ENCODE measurements around the gene INTS15.

The INTS15 gene

GRCh38 chr7:6643915-6644625, 54.2 kb downstream of the INTS15 start:
- DNase-seq (ENCODE audit: low read depth): no peak

GRCh38 chr7:6644728-6645127, 54.9 kb downstream of the INTS15 start:
- no peak for DNase-seq (ENCODE audit: low read depth)

- no peak for DNase-seq (ENCODE audit: low read depth)
Observed at GRCh38 chr7:6646465-6646864, 56.6 kb downstream of the INTS15 start.

- DNase-seq (ENCODE audit: low read depth): no peak
Observed at GRCh38 chr7:6647080-6647479, 57.3 kb downstream of the INTS15 start.

- DNase-seq (ENCODE audit: low read depth): no peak
Observed at GRCh38 chr7:6647541-6647940, 57.7 kb downstream of the INTS15 start.

GRCh38 chr7:6648066-6648814, 58.4 kb downstream of the INTS15 start:
- no peak for DNase-seq (ENCODE audit: low read depth)

- DNase-seq (ENCODE audit: low read depth): no peak
Observed at GRCh38 chr7:6648815-6649104, 58.9 kb downstream of the INTS15 start.

- no peak for DNase-seq (ENCODE audit: low read depth)
Observed at GRCh38 chr7:6649241-6649961, 59.6 kb downstream of the INTS15 start.

GRCh38 chr7:6650086-6650485, 60.3 kb downstream of the INTS15 start:
- no peak for DNase-seq (ENCODE audit: low read depth)

GRCh38 chr7:6650521-6651011, 60.7 kb downstream of the INTS15 start:
- DNase-seq (ENCODE audit: low read depth): no peak

- no peak for DNase-seq (ENCODE audit: low read depth)
Observed at GRCh38 chr7:6651851-6652445, 62.1 kb downstream of the INTS15 start.

GRCh38 chr7:6652446-6653011, 62.7 kb downstream of the INTS15 start:
- no peak for DNase-seq (ENCODE audit: low read depth)

- DNase-seq (ENCODE audit: low read depth): no peak
Observed at GRCh38 chr7:6653071-6654003, 63.5 kb downstream of the INTS15 start.

GRCh38 chr7:6654113-6654841, 64.5 kb downstream of the INTS15 start:
- DNase-seq (ENCODE audit: low read depth): no peak

GRCh38 chr7:6654842-6655610, 65.2 kb downstream of the INTS15 start:
- DNase-seq (ENCODE audit: low read depth): no peak

- no peak for DNase-seq (ENCODE audit: low read depth)
Observed at GRCh38 chr7:6655636-6656385, 66.0 kb downstream of the INTS15 start.

- DNase-seq (ENCODE audit: low read depth): no peak
Observed at GRCh38 chr7:6656413-6656812, 66.6 kb downstream of the INTS15 start.
